ENCODE data around the gene MAGEA9B. TPM values are rescaled to one million over a fixed set of nuclear protein-coding genes. Genes with fewer than 3 reads are reported as not detected.
A peak's percentile ranks its signal among the peaks of the same experiment; 100 is the strongest.
"Not testable (repeated sequence)": the region's sequence is repeated elsewhere in the genome, so short reads cannot be mapped to it uniquely, and the experiment has no call there.

Gene MAGEA9B, protein sequence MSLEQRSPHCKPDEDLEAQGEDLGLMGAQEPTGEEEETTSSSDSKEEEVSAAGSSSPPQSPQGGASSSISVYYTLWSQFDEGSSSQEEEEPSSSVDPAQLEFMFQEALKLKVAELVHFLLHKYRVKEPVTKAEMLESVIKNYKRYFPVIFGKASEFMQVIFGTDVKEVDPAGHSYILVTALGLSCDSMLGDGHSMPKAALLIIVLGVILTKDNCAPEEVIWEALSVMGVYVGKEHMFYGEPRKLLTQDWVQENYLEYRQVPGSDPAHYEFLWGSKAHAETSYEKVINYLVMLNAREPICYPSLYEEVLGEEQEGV
- total RNA-seq (2014; rRNA removed; shearing (Covaris generic)): not detected in 2 replicates

- H3K36me3 ChIP-seq (replicated peaks; ENCODE audit: control insufficient read depth, insufficient read depth, low read length): not testable (repeated sequence)
These were observed at the start of gene MAGEA9B for GRCh38 chrX:149587359-149587758. Gene MAGEA9B (minus strand): TSS chrX:149587459. CDS start chrX:149583179, 4,280 bp downstream.

DNA sequence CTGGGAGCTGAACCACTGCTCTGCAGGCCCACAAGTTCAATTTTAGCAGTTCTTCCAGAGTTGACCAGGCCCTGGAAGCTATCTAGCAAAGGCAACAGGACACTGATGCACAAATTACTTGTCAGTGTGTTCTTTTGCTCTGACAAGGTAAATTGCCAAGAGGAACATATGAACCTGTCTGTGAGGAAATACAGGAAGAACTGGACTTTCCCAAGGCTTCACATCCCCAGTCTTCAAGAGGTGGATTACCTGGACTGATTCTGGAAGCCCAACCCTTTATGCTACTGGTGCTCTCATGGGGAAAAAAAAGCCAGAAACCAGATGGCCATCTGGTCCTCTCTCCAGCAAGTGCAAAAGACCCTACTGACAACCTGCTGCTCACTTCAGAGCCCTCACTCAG is 46.3 kb upstream of the MAGEA9B start:
- peaks cover 17% of the 10 kb centered on the region for H3K27me3 ChIP-seq (ENCODE audit: control insufficient read depth, insufficient read depth, low read length)
- H3K36me3 ChIP-seq (replicated peaks; ENCODE audit: control insufficient read depth, insufficient read depth, low read length): no peaks in the 10 kb centered on the region
- no peak overlapping the region for H3K4me3 ChIP-seq (ENCODE audit: insufficient read depth, low read depth, low read length)
- no peak for DNase-seq

More at GRCh38 chrX:149587359-149587758, at the start of gene MAGEA9B:
- H3K4me3 ChIP-seq (ENCODE audit: insufficient read depth, low read depth, low read length); DNase-seq; H3K27me3 ChIP-seq (ENCODE audit: control insufficient read depth, insufficient read depth, low read length): not testable (repeated sequence)

GRCh38 chrX:149631234-149632165 is 44.2 kb upstream of the MAGEA9B start, which contains the start of gene TMEM185A:
Gene TMEM185A (minus strand): TSS chrX:149631792. CDS start chrX:149631580, 212 bp downstream.
- Histone ChIP-seq H3K4me3 (ENCODE audit: insufficient read depth, low read depth, low read length) (peak within 1 kb of the TSS; percentile 91), H3K36me3 (replicated peaks; ENCODE audit: control insufficient read depth, insufficient read depth, low read length) (no peaks in the 10 kb centered on the region), H3K27me3 (ENCODE audit: control insufficient read depth, insufficient read depth, low read length) (peaks cover 17% of the 10 kb centered on the region)
- peak; percentile 90 for DNase-seq

DNA sequence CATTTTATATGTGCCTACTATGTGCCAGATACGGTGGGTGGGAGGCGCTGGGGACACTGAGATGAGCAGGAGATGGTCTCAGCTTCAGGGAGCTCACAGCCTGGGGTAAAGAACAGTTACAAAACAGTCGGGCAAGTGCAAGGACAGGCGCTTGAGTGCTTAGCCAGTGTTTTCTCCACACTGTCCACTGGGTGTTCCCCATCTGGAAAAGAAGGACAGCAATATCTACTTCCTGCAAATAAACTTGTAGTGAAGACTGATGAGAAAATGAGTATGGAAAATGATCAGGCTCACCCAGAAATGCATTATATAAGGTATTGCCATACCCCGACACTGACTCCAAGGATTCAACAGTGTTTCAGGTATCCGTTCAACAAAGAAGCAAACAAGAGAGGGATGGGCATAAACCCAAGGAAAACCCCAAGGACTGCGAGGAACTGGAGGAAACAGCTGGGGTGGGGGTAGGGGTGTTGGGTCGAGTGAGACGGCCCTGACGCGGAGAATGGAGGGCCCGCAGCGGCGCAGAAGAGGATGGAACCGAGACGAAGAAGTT is 43.5 kb upstream of the MAGEA9B start:
- no peak for DNase-seq
- Histone ChIP-seq H3K27me3 (ENCODE audit: control insufficient read depth, insufficient read depth, low read length) (peaks cover 17% of the 10 kb centered on the region), H3K4me3 (ENCODE audit: insufficient read depth, low read depth, low read length) (peak overlapping the region; percentile 91), H3K36me3 (replicated peaks; ENCODE audit: control insufficient read depth, insufficient read depth, low read length) (no peaks in the 10 kb centered on the region)

- no peak for DNase-seq
- Histone ChIP-seq H3K4me3 (ENCODE audit: insufficient read depth, low read depth, low read length) (peak overlapping the region; percentile 91; the same call in 1 of the 2 replicates), H3K36me3 (replicated peaks; ENCODE audit: control insufficient read depth, insufficient read depth, low read length) (no peaks in the 10 kb centered on the region), H3K27me3 (ENCODE audit: control insufficient read depth, insufficient read depth, low read length) (peaks cover 14% of the 10 kb centered on the region)
These were observed 42.6 kb upstream of the MAGEA9B start for GRCh38 chrX:149629730-149630387.

DNA sequence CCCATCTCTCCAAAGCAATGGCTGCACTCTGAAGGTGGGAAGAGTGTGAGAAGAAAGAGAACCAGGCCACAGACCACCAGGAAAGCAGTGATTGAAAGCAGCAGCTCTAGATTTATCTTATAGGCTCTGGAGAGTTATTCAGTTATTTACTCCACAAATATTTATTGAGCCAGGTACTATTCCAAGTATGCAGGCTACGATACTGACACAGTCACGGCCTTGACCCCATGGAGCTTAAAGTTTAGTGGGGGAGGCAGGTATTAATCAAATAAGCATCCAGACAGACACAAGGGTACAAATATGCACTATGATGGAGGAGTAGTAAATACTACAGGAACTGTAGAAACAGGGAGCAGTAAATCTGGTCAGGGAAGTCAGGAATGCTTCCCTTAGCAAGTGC is 41.5 kb upstream of the MAGEA9B start:
- Histone ChIP-seq H3K4me3 (ENCODE audit: insufficient read depth, low read depth, low read length) (no peak overlapping the region), H3K27me3 (ENCODE audit: control insufficient read depth, insufficient read depth, low read length) (peaks cover 14% of the 10 kb centered on the region), H3K36me3 (replicated peaks; ENCODE audit: control insufficient read depth, insufficient read depth, low read length) (no peaks in the 10 kb centered on the region)
- no peak for DNase-seq

DNA sequence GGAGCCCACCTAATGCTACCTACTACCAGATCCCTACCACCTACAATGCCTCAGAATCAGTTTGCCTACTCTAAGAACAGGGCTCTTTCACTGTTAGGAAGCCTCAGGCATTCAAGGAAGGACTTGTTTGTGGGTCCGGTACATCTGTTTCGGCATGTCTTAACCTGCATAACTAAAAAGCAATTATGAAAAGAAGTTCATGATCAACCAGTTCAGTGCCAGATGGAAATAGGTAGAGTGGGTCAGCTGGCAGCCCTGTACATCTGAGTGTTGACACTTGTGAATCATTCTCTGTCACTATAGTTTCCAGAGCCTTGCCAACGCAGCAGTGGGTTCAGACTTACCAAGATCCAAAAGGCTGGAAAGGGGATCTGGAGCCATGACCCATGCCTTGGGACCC is 41.0 kb upstream of the MAGEA9B start:
- no peak for DNase-seq
- Histone ChIP-seq H3K27me3 (ENCODE audit: control insufficient read depth, insufficient read depth, low read length) (peaks cover 10% of the 10 kb centered on the region), H3K4me3 (ENCODE audit: insufficient read depth, low read depth, low read length) (no peak overlapping the region), H3K36me3 (replicated peaks; ENCODE audit: control insufficient read depth, insufficient read depth, low read length) (no peaks in the 10 kb centered on the region)

- H3K27me3 ChIP-seq (ENCODE audit: control insufficient read depth, insufficient read depth, low read length); H3K4me3 ChIP-seq (ENCODE audit: insufficient read depth, low read depth, low read length); H3K36me3 ChIP-seq (replicated peaks; ENCODE audit: control insufficient read depth, insufficient read depth, low read length); DNase-seq: not testable (repeated sequence)
These were observed 39.6 kb upstream of the MAGEA9B start for GRCh38 chrX:149626829-149627228.

- H3K27me3 ChIP-seq (ENCODE audit: control insufficient read depth, insufficient read depth, low read length); H3K36me3 ChIP-seq (replicated peaks; ENCODE audit: control insufficient read depth, insufficient read depth, low read length); DNase-seq; H3K4me3 ChIP-seq (ENCODE audit: insufficient read depth, low read depth, low read length): not testable (repeated sequence)
These were observed 32.4 kb upstream of the MAGEA9B start for GRCh38 chrX:149619662-149620061.

GRCh38 chrX:149618871-149619270 is 31.6 kb upstream of the MAGEA9B start:
- no peak overlapping the region for H3K4me3 ChIP-seq (ENCODE audit: insufficient read depth, low read depth, low read length)
- no peaks in the 10 kb centered on the region for H3K27me3 ChIP-seq (ENCODE audit: control insufficient read depth, insufficient read depth, low read length)
- no peak for DNase-seq
- H3K36me3 ChIP-seq (replicated peaks; ENCODE audit: control insufficient read depth, insufficient read depth, low read length): no peaks in the 10 kb centered on the region

DNA sequence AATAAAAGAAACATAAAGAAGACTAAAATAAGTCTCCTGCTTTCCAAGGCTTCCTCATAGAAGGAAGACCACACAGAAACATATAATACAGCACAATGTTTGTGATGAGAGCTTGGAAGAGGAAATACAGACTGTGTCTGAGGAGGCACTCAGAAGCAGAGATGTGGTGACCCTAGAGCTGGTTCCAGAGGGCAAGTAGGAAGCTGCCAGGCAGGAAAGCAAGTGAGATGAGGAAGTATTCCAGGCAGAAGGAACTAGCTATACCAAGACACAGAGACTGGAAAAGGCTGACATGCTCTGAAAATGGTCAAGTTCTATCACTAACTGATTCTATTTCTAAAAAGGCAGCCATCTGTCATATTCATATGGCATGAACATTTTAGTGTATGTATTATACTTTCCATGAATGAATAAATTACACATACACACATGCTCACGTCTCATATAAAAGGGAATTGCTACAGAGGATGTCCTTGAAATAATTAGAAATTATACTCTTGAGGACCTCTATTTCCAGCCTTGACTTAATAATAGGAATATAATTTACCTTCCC is 24.4 kb upstream of the MAGEA9B start:
- no peaks in the 10 kb centered on the region; the same call in 1 of the 2 replicates for H3K36me3 ChIP-seq (replicated peaks; ENCODE audit: control insufficient read depth, insufficient read depth, low read length)
- H3K4me3 ChIP-seq (ENCODE audit: insufficient read depth, low read depth, low read length): no peak overlapping the region
- no peak for DNase-seq
- no peaks in the 10 kb centered on the region for H3K27me3 ChIP-seq (ENCODE audit: control insufficient read depth, insufficient read depth, low read length)

- H3K36me3 ChIP-seq (replicated peaks; ENCODE audit: control insufficient read depth, insufficient read depth, low read length): no peaks in the 10 kb centered on the region; the same call in 1 of the 2 replicates
- no peaks in the 10 kb centered on the region for H3K27me3 ChIP-seq (ENCODE audit: control insufficient read depth, insufficient read depth, low read length)
- DNase-seq: no peak
- H3K4me3 ChIP-seq (ENCODE audit: insufficient read depth, low read depth, low read length): no peak overlapping the region
These were observed 23.3 kb upstream of the MAGEA9B start for GRCh38 chrX:149610511-149610910.

DNA sequence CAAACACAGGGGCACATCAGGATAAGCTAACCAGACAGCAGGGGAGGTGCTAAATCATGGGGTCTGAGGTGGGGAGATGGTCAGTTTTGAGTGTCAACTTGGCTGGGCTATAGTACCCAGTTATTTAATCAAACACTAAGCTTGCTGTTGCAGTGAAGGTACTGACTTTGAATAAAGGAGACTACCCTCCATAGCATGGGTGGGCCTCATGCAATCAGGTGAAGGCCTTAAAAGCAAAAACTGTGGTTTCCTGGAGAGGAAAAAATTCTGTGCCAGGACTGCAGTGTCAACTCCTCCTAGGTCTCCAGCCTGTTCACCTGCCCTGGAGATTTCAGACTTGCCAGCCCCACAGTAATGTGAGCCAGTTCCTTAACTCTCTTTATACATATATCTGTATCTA is 20.4 kb upstream of the MAGEA9B start:
- Histone ChIP-seq H3K27me3 (ENCODE audit: control insufficient read depth, insufficient read depth, low read length) (no peaks in the 10 kb centered on the region), H3K4me3 (ENCODE audit: insufficient read depth, low read depth, low read length) (no peak overlapping the region), H3K36me3 (replicated peaks; ENCODE audit: control insufficient read depth, insufficient read depth, low read length) (no peaks in the 10 kb centered on the region; the same call in 1 of the 2 replicates)
- no peak for DNase-seq

Measured in H7 (cell line).